Measurements from ENCODE around the gene KCNC1.

The KCNC1 gene

GRCh38 chr11:17730608-17731462, 3.7 kb upstream of the KCNC1 start:
- TF ChIP-seq CTCF (IDR thresholded peaks at IDR 0.05; ENCODE audit: low read depth, low read length, missing control alignments): peak; percentile 93
- DNase-seq (ENCODE audit: low read depth): peak; percentile 21
- no peak overlapping the region for H3K4me3 ChIP-seq (ENCODE audit: low read depth, low read length)

- no peak overlapping the region for H3K4me3 ChIP-seq (ENCODE audit: low read depth, low read length)
- no peak for DNase-seq (ENCODE audit: low read depth)
- TF ChIP-seq CTCF (IDR thresholded peaks at IDR 0.05; ENCODE audit: low read depth, low read length, missing control alignments): no peak
Observed at GRCh38 chr11:17733261-17733660, 1.3 kb upstream of the KCNC1 start.

- H3K4me3 ChIP-seq (ENCODE audit: low read depth, low read length): no peak overlapping the region; the same call in 1 of the 2 replicates
- no peak for TF ChIP-seq CTCF (IDR thresholded peaks at IDR 0.05; ENCODE audit: low read depth, low read length, missing control alignments)
- DNase-seq (ENCODE audit: low read depth): no peak
Observed at GRCh38 chr11:17734986-17735817, 621 bp downstream of the KCNC1 start.

GRCh38 chr11:17735818-17736578, 1.4 kb downstream of the KCNC1 start:
- TF ChIP-seq CTCF (IDR thresholded peaks at IDR 0.05; ENCODE audit: low read depth, low read length, missing control alignments): no peak
- no peak for DNase-seq (ENCODE audit: low read depth)
- no peak overlapping the region for H3K4me3 ChIP-seq (ENCODE audit: low read depth, low read length)

GRCh38 chr11:17736579-17736893, 2.0 kb downstream of the KCNC1 start:
- H3K4me3 ChIP-seq (ENCODE audit: low read depth, low read length): no peak overlapping the region
- no peak for DNase-seq (ENCODE audit: low read depth)
- no peak for TF ChIP-seq CTCF (IDR thresholded peaks at IDR 0.05; ENCODE audit: low read depth, low read length, missing control alignments)

GRCh38 chr11:17736930-17737817, 2.6 kb downstream of the KCNC1 start:
- no peak for DNase-seq (ENCODE audit: low read depth)
- no peak for TF ChIP-seq CTCF (IDR thresholded peaks at IDR 0.05; ENCODE audit: low read depth, low read length, missing control alignments)
- H3K4me3 ChIP-seq (ENCODE audit: low read depth, low read length): no peak overlapping the region
